Measurements from ENCODE around the gene FAM217B.

- TF ChIP-seq, protein P1, sequence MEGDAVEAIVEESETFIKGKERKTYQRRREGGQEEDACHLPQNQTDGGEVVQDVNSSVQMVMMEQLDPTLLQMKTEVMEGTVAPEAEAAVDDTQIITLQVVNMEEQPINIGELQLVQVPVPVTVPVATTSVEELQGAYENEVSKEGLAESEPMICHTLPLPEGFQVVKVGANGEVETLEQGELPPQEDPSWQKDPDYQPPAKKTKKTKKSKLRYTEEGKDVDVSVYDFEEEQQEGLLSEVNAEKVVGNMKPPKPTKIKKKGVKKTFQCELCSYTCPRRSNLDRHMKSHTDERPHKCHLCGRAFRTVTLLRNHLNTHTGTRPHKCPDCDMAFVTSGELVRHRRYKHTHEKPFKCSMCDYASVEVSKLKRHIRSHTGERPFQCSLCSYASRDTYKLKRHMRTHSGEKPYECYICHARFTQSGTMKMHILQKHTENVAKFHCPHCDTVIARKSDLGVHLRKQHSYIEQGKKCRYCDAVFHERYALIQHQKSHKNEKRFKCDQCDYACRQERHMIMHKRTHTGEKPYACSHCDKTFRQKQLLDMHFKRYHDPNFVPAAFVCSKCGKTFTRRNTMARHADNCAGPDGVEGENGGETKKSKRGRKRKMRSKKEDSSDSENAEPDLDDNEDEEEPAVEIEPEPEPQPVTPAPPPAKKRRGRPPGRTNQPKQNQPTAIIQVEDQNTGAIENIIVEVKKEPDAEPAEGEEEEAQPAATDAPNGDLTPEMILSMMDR (IDR thresholded peaks at IDR 0.05): no peak
- TF ChIP-seq POLR2A (IDR thresholded peaks at IDR 0.05): no peak
Measured at GRCh38 chr20:59920944-59921343, 19.2 kb upstream of the FAM217B start.

Measured in sigmoid colon (tissue), 3 donors.